Muscle of leg (tissue), 11 donors: ENCODE results near the gene MSI2. TPM values are rescaled to one million over a fixed set of nuclear protein-coding genes. Genes with fewer than 3 reads are reported as not detected.

Experiments
- DNase-seq: peaks from one replicate; pipeline ENCODE4 v3.0.0; 2013
- H3K27ac ChIP-seq: one replicate; pipeline ENCODE4 v1.5.1; 2013; ENCODE audit warnings: mild to moderate bottlenecking, low read length, control low read depth
- H3K27me3 ChIP-seq: one replicate; pipeline ENCODE4 v1.6.1; 2013; ENCODE audit warnings: low read length; ENCODE audit not compliant: control insufficient read depth, insufficient read depth
- H3K36me3 ChIP-seq: one replicate; pipeline ENCODE4 v1.6.1; 2013; ENCODE audit warnings: low read length; ENCODE audit not compliant: control insufficient read depth, insufficient read depth
- H3K4me1 ChIP-seq: one replicate; pipeline ENCODE4 v1.6.1; 2013; ENCODE audit warnings: low read length; ENCODE audit not compliant: control insufficient read depth, insufficient read depth
- H3K4me3 ChIP-seq: one replicate; pipeline ENCODE4 v1.5.1; 2013; ENCODE audit warnings: low read length, control low read depth
- H3K9me3 ChIP-seq: replicated peaks from 2 replicates; pipeline ENCODE4 v1.6.1; 2013; ENCODE audit warnings: low read depth, low read length; ENCODE audit not compliant: control insufficient read depth
- WGBS: methylation state at CpG from one replicate; pipeline ENCODE4 v1.1.5; 2013; ENCODE audit warnings: missing lambda C conversion rate; ENCODE audit not compliant: insufficient coverage; 5-methylcytosine and 5-hydroxymethylcytosine counted together
- polyA plus RNA-seq, 8 donors: library from polyadenylated mRNA; unstranded; fragments of 120-200 nt; gene quantifications; one replicate each; pipeline versions ENCODE4 v1.2.1 to v1.2.3, GENCODE V29; 2013; ENCODE audit warnings: inconsistent platforms in 1 of 8, low replicate concordance in 1 of 8; ENCODE audit not compliant: insufficient read length in 8 of 8, insufficient read depth in 1 of 8
- total RNA-seq: library from RNA; stranded (reverse); fragments of 120-200 nt; gene quantifications from one replicate; pipeline ENCODE4 v1.2.4, GENCODE V29; 2013

MSI2 gene
- total and polyA plus RNA-seq, 9 donors: 21.5 to 32.0 (median 27.4) TPM

DNA sequence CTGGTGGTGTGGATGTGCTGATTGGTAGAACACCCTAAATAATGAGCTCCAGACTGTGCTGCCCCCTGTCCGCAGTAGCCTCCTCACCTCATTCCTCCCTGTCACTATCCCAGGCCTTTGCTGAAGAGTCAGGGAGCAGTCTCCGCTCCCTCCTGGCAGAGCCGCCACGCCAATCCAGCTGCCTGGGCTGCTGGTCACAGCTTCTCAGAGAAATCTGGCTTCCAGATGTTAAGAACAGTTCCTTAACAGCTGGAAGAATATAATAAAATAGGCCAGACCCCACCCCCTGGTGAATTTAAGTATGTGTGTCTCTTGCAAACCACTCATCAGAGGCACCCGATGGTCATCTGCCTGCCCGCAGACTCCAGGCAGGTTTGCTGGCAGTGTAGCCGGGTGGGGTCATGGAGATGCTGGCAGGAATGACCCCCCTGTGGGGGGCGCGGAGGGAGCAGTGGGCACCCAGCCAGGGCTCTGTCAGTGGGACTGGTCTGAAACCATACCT, 327.8 kb downstream of the MSI2 start:
- peak; percentile 84 for DNase-seq

DNA sequence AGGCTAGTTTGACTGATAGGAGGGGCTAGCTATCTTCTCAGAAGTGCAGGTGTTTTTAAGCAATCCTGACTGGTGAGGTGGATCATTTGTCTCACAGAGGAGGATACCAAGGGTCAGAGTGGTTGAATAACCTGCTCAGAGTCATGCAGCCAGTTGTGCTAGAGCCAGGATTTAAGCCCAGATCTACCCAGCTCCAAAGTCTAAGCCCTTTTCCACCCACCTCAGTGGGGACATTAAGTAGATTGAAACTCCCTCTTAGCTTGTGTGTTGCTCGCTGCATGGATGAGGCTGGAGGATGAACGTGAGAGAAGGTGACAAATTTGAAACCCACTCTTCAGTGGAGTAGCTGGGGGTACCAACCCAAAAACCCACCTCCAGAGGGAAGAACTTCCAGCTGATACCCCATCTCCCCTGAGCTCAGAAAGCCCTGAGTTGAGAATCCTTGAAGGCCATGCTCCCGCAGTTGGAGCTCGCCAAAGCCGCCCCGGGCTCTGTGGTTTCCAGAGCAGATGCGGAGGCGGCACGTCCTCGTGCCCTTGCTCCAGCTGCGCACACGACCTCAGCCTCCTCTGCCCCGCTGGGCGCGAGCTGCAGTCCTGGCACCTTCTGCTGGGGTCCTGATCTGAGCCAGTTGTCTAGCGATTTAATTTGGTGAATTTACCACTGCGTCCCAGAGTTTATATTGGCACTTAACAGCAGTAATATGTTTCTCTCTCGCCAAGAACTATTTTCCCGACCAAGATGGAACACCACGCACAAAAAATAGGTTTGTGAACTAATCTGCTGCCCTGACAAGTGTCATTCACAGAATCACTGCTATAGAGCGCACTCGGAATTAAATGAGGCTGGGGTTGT, 329.2 kb downstream of the MSI2 start:
- H3K27me3 ChIP-seq: peaks cover 46% of the 10 kb centered on the region
- H3K36me3 ChIP-seq: no peaks in the 10 kb centered on the region
- no peak overlapping the region for H3K4me3 ChIP-seq
- H3K9me3 ChIP-seq: no peaks in the 10 kb centered on the region
- peaks cover 21% of the 10 kb centered on the region for H3K4me1 ChIP-seq
- 64% methylated on average over 19 of the region's 22 CpGs for WGBS
- no peak for DNase-seq
- H3K27ac ChIP-seq: no peak overlapping the region

More for the DNA sequence above, 327.8 kb downstream of the MSI2 start:
- Histone ChIP-seq H3K27ac (no peak overlapping the region), H3K27me3 (peaks cover 41% of the 10 kb centered on the region), H3K9me3 (no peaks in the 10 kb centered on the region), H3K4me1 (peaks cover 27% of the 10 kb centered on the region), H3K4me3 (no peak overlapping the region), H3K36me3 (no peaks in the 10 kb centered on the region)
- WGBS: 25% methylated on average over 3 of the region's 9 CpGs

DNA sequence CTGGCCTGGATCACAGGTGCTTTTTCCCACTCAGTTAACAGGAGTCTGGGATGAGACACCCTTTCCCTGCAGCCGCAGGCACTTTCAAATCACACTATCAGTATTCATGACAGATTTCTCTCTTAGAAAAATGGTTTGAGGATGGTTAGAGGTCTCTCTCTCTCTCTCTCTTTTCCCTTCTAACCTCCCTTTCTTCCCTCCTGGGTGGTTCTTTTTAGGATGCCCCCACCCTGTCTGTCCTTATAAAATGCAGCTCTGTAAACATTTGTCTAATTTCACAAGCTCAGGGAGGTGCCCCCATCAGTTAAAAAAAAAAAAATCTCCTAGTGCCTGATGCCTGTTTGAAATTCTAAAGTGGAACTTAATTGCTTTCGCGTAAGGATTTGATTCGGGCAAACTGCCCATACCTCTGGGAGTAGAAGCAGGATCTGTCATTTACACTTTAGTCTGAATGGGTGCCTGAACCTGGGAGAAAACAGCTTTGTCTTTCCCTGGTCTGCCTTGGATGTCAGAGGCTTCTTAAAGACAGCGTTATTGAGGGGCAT, 329.9 kb downstream of the MSI2 start:
- Histone ChIP-seq H3K27me3 (peaks cover 50% of the 10 kb centered on the region), H3K4me3 (no peak overlapping the region), H3K36me3 (no peaks in the 10 kb centered on the region), H3K9me3 (no peaks in the 10 kb centered on the region), H3K27ac (no peak overlapping the region), H3K4me1 (peaks cover 21% of the 10 kb centered on the region)
- no peak for DNase-seq
- 60% methylated on average over 4 of the region's 5 CpGs for WGBS

DNA sequence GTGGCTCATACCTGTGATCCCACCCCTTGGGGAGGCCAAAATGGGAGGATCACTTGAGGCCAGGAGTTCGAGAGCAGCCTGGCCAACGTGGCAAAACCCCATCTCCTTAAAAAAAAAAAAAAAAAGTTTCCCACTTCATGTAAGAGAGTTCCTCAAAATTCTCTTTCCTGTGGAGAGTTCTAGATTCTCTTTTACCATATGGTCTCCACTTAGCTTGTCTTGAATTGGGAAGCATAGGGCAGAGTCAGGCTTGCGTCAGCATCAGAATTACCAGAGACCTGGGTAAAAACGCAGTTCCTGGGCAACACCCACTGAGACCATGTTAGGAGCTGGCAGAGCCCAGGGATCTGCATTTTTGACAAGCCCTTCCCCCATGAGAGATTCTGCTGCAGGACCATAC, 330.4 kb downstream of the MSI2 start:
- H3K27ac ChIP-seq: no peak overlapping the region
- WGBS: 92% methylated on average over 2 of the region's 4 CpGs
- no peak for DNase-seq

DNA sequence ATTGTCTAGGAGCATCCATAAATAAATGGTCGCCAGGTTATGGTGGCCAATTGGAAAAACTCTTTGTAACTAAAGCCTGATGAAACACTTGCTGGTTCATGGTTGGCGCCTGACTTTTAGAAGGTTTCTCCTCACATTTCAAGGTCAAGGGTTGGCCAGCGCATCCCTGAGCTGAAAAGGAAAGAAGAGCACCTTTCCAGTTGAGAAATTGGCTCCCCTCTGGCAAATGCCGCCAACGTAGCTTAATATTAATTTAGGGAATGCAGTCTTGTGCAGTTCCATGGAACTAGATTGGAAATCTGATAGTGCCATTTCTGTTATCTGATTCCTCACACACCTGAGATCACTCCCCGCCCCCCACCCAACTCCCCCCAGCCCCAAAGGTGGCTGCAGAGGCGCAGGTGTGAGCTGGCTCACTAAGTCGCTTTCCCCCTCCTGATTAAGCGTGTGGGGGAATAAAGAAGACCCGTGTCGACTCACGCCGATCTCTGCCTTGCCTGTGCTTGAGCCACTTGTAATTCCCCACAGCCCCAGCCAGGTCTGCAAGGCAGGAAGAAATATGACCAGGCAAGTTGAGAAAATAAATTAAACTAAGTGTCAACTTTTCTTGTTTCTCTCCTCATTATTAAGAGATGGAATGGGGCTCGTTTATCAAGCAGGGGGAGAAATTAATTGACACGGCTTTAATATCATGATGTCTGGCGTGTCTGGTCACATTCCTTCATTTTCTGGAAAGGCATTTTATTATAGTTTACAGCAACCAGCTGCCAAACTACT, 331.1 kb downstream of the MSI2 start:
- Histone ChIP-seq H3K9me3 (no peaks in the 10 kb centered on the region), H3K36me3 (no peaks in the 10 kb centered on the region), H3K27ac (no peak overlapping the region), H3K4me1 (peaks cover 21% of the 10 kb centered on the region), H3K27me3 (peaks cover 47% of the 10 kb centered on the region), H3K4me3 (no peak overlapping the region)
- WGBS: 54% methylated on average over 6 of the region's 16 CpGs
- no peak for DNase-seq

More for the DNA sequence above, 330.4 kb downstream of the MSI2 start:
- Histone ChIP-seq H3K36me3 (no peaks in the 10 kb centered on the region), H3K27me3 (peaks cover 50% of the 10 kb centered on the region), H3K4me1 (peaks cover 21% of the 10 kb centered on the region), H3K4me3 (no peak overlapping the region), H3K9me3 (no peaks in the 10 kb centered on the region)

DNA sequence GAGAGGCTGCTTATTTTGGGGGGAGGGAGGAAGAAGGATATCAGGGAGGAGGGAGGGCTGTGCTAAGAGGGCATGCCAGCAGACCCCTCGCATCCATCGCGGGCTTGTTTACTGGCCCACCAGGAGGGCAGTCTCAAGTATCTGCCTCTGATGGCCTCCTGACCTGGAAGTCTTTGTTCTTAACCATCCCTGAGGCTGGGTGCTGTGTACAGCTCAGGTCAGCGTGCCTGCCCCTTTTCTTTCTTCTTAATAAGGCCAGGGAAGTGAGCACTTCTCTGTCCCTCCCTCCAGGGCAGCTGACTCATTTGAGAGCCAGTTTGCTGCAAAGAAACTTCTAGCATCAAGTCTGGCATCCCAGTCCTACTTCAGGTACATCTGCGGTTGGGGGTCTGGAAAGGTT, 331.8 kb downstream of the MSI2 start:
- no peak overlapping the region for H3K27ac ChIP-seq
- DNase-seq: no peak
- peaks cover 47% of the 10 kb centered on the region for H3K27me3 ChIP-seq
- H3K9me3 ChIP-seq: no peaks in the 10 kb centered on the region
- no peak overlapping the region for H3K4me3 ChIP-seq
- WGBS: 60% methylated on average over 4 of the region's 5 CpGs
- H3K36me3 ChIP-seq: no peaks in the 10 kb centered on the region
- H3K4me1 ChIP-seq: peaks cover 21% of the 10 kb centered on the region

DNA sequence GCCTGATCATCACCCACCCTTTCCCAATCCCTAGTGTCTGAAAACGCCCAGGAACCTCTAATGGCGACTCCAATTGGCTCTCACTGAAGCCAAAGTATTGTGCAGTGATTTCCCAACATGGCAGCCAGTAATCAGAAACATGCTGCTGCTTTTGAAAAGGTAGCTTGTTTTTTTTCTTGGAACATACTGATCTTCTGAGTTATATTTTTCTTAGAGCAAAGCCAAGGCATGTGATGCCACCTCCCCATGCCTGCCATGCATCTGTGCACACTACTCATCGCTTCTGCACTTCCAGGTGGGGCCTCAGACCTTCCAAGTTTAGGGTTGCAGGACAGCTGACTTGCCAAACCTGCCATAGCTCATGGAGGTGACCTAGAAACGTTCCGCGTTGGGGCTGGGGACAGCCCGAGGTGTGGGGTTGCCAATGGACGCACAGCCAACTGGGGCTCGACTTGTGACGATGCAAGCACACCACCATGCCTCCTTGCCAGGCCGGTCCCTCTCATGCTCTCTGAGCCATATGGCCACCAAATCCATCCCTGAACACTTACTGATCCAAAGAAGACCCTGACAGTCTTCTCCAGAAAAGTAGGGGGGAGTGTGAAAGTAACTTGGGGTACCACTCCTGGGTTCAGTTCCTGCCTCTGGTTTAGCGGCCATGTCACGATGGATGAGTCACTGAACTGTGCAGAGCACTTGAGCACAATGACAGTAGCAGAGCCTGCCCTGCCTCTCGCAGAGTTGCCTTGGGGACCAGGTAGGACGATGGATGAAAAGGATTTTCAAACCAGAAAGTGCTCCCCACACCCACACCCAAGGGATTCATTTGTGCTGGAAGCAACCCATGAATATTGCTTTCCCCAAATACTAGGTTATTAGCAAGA, 333.1 kb downstream of the MSI2 start:
- WGBS: 90% methylated on average over 9 of the region's 15 CpGs
- no peak overlapping the region for H3K27ac ChIP-seq

DNA sequence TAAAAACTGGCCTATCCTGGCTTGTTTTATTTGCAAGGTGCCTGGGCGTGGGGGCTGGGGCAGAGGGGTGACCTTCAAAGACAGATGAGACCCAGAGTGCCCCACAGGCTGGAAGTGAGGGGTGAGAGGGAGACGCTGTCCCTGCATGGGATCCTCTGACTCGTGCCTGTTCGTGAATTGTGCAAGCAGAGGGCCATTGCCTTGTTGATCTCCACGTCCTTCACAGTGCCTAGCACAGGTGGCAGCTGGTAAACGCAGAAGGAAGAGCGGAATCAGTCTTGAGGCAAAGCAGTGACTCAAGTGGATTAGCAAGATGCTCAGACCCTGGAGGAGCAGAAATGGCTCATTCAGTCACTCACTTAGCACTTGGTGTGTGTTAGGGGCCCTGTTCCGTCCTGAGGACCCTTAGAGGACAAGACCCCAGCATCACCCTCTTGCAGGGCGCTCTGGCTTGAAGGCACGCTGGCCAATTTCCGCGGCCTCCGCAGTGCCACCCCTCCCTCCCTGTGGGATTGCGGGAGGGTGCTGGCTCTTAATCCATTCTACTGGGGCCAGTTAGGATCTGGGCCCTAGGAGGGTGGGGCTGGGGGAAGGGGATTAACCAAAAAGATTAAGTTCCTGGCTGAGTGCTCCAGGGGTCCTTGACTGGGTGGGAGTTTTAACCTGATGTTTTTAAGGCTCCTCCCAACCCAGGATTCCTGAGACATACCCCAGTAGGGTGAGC, 337.6 kb downstream of the MSI2 start:
- Histone ChIP-seq H3K4me1 (no peaks in the 10 kb centered on the region), H3K9me3 (peaks cover 8% of the 10 kb centered on the region), H3K4me3 (no peak overlapping the region), H3K36me3 (no peaks in the 10 kb centered on the region), H3K27me3 (peaks cover 13% of the 10 kb centered on the region), H3K27ac (no peak overlapping the region)
- no peak for DNase-seq
- WGBS: 86% methylated on average over 8 of the region's 14 CpGs

More for the DNA sequence above, 333.1 kb downstream of the MSI2 start:
- H3K9me3 ChIP-seq: no peaks in the 10 kb centered on the region
- no peak for DNase-seq
- H3K4me1 ChIP-seq: peaks cover 13% of the 10 kb centered on the region
- no peaks in the 10 kb centered on the region for H3K36me3 ChIP-seq
- peaks cover 42% of the 10 kb centered on the region for H3K27me3 ChIP-seq
- H3K4me3 ChIP-seq: no peak overlapping the region

DNA sequence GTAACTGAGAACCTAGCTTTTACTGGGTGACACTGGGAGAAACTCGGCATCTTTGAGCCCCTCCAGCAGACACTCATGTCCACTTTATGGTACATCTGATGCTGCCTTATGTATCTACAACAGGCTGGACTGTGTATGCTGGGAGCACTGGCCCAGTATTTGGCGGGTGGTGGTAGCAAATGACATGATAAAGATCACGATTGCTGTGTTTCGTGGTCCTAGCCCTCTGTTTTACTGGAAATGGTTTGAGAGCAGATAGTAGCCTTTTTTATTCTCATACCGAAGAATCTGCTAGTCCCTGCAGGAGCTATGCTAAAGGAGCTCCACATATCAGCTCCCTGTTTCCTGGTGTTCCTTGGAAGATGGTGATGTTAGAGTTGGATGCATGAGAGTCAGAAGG, 338.4 kb downstream of the MSI2 start:
- H3K4me3 ChIP-seq: no peak overlapping the region
- H3K9me3 ChIP-seq: peaks cover 8% of the 10 kb centered on the region
- no peaks in the 10 kb centered on the region for H3K4me1 ChIP-seq
- WGBS: 98% methylated on average over 4 of the region's 5 CpGs
- peaks cover 8% of the 10 kb centered on the region for H3K27me3 ChIP-seq
- no peak overlapping the region for H3K27ac ChIP-seq
- H3K36me3 ChIP-seq: no peaks in the 10 kb centered on the region
- DNase-seq: no peak
